HG03439 (cell line): ENCODE results near the gene DDN.

Experiments
- ATAC-seq: cut with Tn5 transposase; IDR thresholded peaks from one replicate; pipeline ENCODE4 v1.9.1; 2021; ENCODE audit warnings: mild to moderate bottlenecking, moderate library complexity; ENCODE audit not compliant: unreplicated experiment

Gene DDN

GRCh38 chr12:48999371-49000131, at the start of gene DDN:
Gene DDN (minus strand): TSS chr12:48999375. CDS start chr12:48999287, 88 bp downstream.
- ATAC-seq = no peak

GRCh38 chr12:49048953-49049352, 49.8 kb upstream of the DDN start:
- ATAC-seq = no peak

GRCh38 chr12:49046129-49046895, 47.1 kb upstream of the DDN start:
- no peak for ATAC-seq

GRCh38 chr12:49044660-49045059, 45.5 kb upstream of the DDN start:
- no peak for ATAC-seq

- no peak for ATAC-seq
These were observed 44.7 kb upstream of the DDN start for GRCh38 chr12:49043856-49044258.

- no peak for ATAC-seq
These were observed 44.1 kb upstream of the DDN start for GRCh38 chr12:49043241-49043640.

- ATAC-seq = no peak
These were observed 42.8 kb upstream of the DDN start for GRCh38 chr12:49041881-49042484.

GRCh38 chr12:49041036-49041880, 42.1 kb upstream of the DDN start:
- no peak for ATAC-seq

- no peak for ATAC-seq
These were observed 41.2 kb upstream of the DDN start for GRCh38 chr12:49040364-49040855.

- ATAC-seq = no peak
These were observed 40.5 kb upstream of the DDN start for GRCh38 chr12:49039421-49040363.

- ATAC-seq = no peak
These were observed 39.2 kb upstream of the DDN start for GRCh38 chr12:49038291-49038955.

GRCh38 chr12:49037947-49038237, 38.7 kb upstream of the DDN start:
- ATAC-seq = no peak

- no peak for ATAC-seq
These were observed 38.2 kb upstream of the DDN start for GRCh38 chr12:49037111-49037946.

GRCh38 chr12:49036029-49036428, 36.9 kb upstream of the DDN start:
- ATAC-seq = no peak

GRCh38 chr12:49034286-49034622, 35.1 kb upstream of the DDN start:
- ATAC-seq = no peak

GRCh38 chr12:49033611-49034285, 34.6 kb upstream of the DDN start:
- ATAC-seq = no peak

GRCh38 chr12:49032679-49033447, 33.7 kb upstream of the DDN start:
- ATAC-seq = no peak
